CD14-positive monocyte (primary cell): ENCODE measurements around the gene ENOPH1. TPM values are rescaled to one million over a fixed set of nuclear protein-coding genes. Genes with fewer than 3 reads are reported as not detected.

Experiments used
- DNase-seq, 3 donors: peaks; one replicate each; pipeline ENCODE4 v3.0.0-alpha.2; 2011 to 2022
- H2AFZ ChIP-seq: 2 replicates; pipeline ENCODE4 v1.6.0; 2012; ENCODE audit warnings: mild to moderate bottlenecking, low read depth, low read length, inconsistent platforms; ENCODE audit not compliant: insufficient read depth, poor library complexity, severe bottlenecking
- H3K27ac ChIP-seq, 2 donors: 1 replicate in 1 of 2; 2 replicates in 1 of 2; pipeline ENCODE4 v1.5.1; 2012 to 2013; ENCODE audit warnings: low read length in 2 of 2, control low read depth in 1 of 2, inconsistent platforms in 1 of 2, low read depth in 1 of 2, mild to moderate bottlenecking in 1 of 2
- H3K27me3 ChIP-seq, 2 donors: one replicate each; pipeline versions ENCODE4 v1.6.0 to v1.6.1; 2011 to 2013; ENCODE audit warnings: low read length in 2 of 2; ENCODE audit not compliant: control insufficient read depth in 2 of 2, insufficient read depth in 2 of 2
- H3K36me3 ChIP-seq, 2 donors: replicated peaks in 1 of 2; 1 replicate in 1 of 2; 2 replicates in 1 of 2; pipeline versions ENCODE4 v1.5.1 to v1.6.1; 2012 to 2013; ENCODE audit warnings: low read length in 2 of 2, control low read depth in 1 of 2, inconsistent platforms in 1 of 2, mild to moderate bottlenecking in 1 of 2; ENCODE audit not compliant: insufficient read depth in 2 of 2, control insufficient read depth in 1 of 2
- H3K4me1 ChIP-seq, 2 donors: 1 replicate in 1 of 2; 2 replicates in 1 of 2; pipeline versions ENCODE4 v1.5.1 to v1.6.1; 2012 to 2013; ENCODE audit warnings: low read length in 2 of 2, control low read depth in 1 of 2, inconsistent platforms in 1 of 2, mild to moderate bottlenecking in 1 of 2, moderate library complexity in 1 of 2; ENCODE audit not compliant: insufficient read depth in 2 of 2, control insufficient read depth in 1 of 2
- H3K4me2 ChIP-seq: replicated peaks from 2 replicates; pipeline ENCODE3; 2012; ENCODE audit warnings: low read length, moderate library complexity, mild to moderate bottlenecking; ENCODE audit not compliant: poor library complexity, severe bottlenecking; ENCODE audit errors: extremely low read depth
- H3K4me3 ChIP-seq, 3 experiments: fragments of 200-600 bp in 1 of 3; sonication (generic) in 1 of 3; replicated peaks in 1 of 3; 1 replicate in 2 of 3; 2 replicates in 1 of 3; pipeline ENCODE4 v1.5.1; 2011 to 2013; ENCODE audit warnings: low read length in 3 of 3, mild to moderate bottlenecking in 3 of 3, control low read depth in 2 of 3, low read depth in 2 of 3, inconsistent platforms in 1 of 3, moderate library complexity in 1 of 3
- H3K79me2 ChIP-seq: 2 replicates; pipeline ENCODE4 v1.6.0; 2012; ENCODE audit warnings: mild to moderate bottlenecking, control low read depth, inconsistent platforms, low read length, moderate library complexity; ENCODE audit not compliant: insufficient read depth
- H3K9ac ChIP-seq: 2 replicates; pipeline ENCODE4 v1.6.0; 2017; ENCODE audit warnings: low read length, mild to moderate bottlenecking; ENCODE audit not compliant: insufficient read depth, poor library complexity, severe bottlenecking
- H3K9me3 ChIP-seq, 2 donors: replicated peaks in 1 of 2; 1 replicate in 1 of 2; 2 replicates in 1 of 2; pipeline versions ENCODE4 v1.5.1 to v1.6.1; 2012 to 2013; ENCODE audit warnings: low read length in 2 of 2, control low read depth in 1 of 2; ENCODE audit not compliant: control insufficient read depth in 1 of 2, insufficient read depth in 1 of 2
- H4K20me1 ChIP-seq: 2 replicates; pipeline ENCODE4 v1.6.0; 2012; ENCODE audit warnings: mild to moderate bottlenecking, low read length, control low read depth, moderate library complexity; ENCODE audit not compliant: insufficient read depth
- H3K27ac Mint-ChIP-seq, 7 donors: one replicate each; pipeline ENCODE4 v1.8.0; 2020; ENCODE audit warnings: mild to moderate bottlenecking in 7 of 7, mixed read lengths in 7 of 7, moderate library complexity in 6 of 7, inconsistent platforms in 2 of 7
- H3K27me3 Mint-ChIP-seq, 3 donors: one replicate each; pipeline ENCODE4 v1.8.0; 2021 to 2022; ENCODE audit warnings: low read depth in 3 of 3, mild to moderate bottlenecking in 3 of 3, mixed read lengths in 3 of 3, moderate library complexity in 3 of 3, inconsistent platforms in 1 of 3
- H3K36me3 Mint-ChIP-seq, 2 donors: one replicate each; pipeline ENCODE4 v1.8.0; 2020; ENCODE audit warnings: mixed read lengths in 2 of 2, inconsistent platforms in 1 of 2, mild to moderate bottlenecking in 1 of 2
- H3K4me1 Mint-ChIP-seq: one replicate; pipeline ENCODE4 v1.8.0; 2020; ENCODE audit warnings: mild to moderate bottlenecking, mixed read lengths
- H3K4me3 Mint-ChIP-seq, 2 donors: one replicate each; pipeline ENCODE4 v1.8.0; 2020; ENCODE audit warnings: mild to moderate bottlenecking in 2 of 2, mixed read lengths in 2 of 2, moderate library complexity in 1 of 2
- H3K9me3 Mint-ChIP-seq, 7 donors: one replicate each; pipeline ENCODE4 v1.8.0; 2020 to 2022; ENCODE audit warnings: mixed read lengths in 7 of 7, mild to moderate bottlenecking in 6 of 7, moderate library complexity in 6 of 7, inconsistent platforms in 2 of 7
- CTCF ChIP-seq: fragments of 200-600 bp; IDR thresholded peaks from one replicate; pipeline ENCODE4 v1.8.0; 2022; ENCODE audit warnings: antibody characterized with exemption, mild to moderate bottlenecking
- WGBS: methylation state at CpG from one replicate; pipeline ENCODE4 v1.1.5; 2013; ENCODE audit warnings: missing lambda C conversion rate; ENCODE audit not compliant: insufficient coverage; 5-methylcytosine and 5-hydroxymethylcytosine counted together
- intact Hi-C, 2 donors: fragments of 100-400 bp; cut with micrococcal nuclease; formaldehyde crosslinking; loops; one replicate each; pipeline versions ENCODE4 v1.15.0 to v1.15.1; 2023
- polyA plus RNA-seq, 3 donors: library from polyadenylated mRNA; depleted of rRNA in 1 of 3; unstranded in 2 of 3; stranded (reverse) in 1 of 3; fragments of 300-500 nt in 2 of 3; fragments of >200 nt in 1 of 3; fragmentation: Illumina TruSeq in 2 of 3; gene quantifications; 1 replicate in 2 of 3; 2 replicates in 1 of 3; pipeline ENCODE4 v1.2.3, GENCODE V29; 2012 to 2021

ENOPH1 gene
- polyA plus RNA-seq, 3 donors: 6.1 to 23.4 (median 22.0) TPM

GRCh38 chr4:82479562-82479961, 49.2 kb downstream of the ENOPH1 start:
- no peak overlapping the region for H3K4me3 ChIP-seq
- no peak overlapping the region for H3K4me2 ChIP-seq
- no peak for DNase-seq
- H2AFZ ChIP-seq: no peak overlapping the region
- WGBS: 97% methylated on average over 14 of the region's 14 CpGs
- Mint-ChIP-seq H3K27me3 (peaks cover 0 to 15% (median 0%) of the 10 kb centered on the region in 3 donors), H3K27ac (peak overlapping the region in 1 of 7 donors; percentile 49), H3K9me3 (peaks cover 0 to 5% (median 0%) of the 10 kb centered on the region in 7 donors), H3K4me1 (peaks cover 2% of the 10 kb centered on the region), H3K36me3 (peaks cover 0 to 3% of the 10 kb centered on the region in 2 donors), H3K4me3 (no peak overlapping the region)
- no peaks in the 10 kb centered on the region for H3K79me2 ChIP-seq
- intact Hi-C loops: no loop called here
- no peaks in the 10 kb centered on the region for H3K9me3 ChIP-seq
- no peaks in the 10 kb centered on the region for H3K4me1 ChIP-seq
- TF ChIP-seq CTCF: no peak
- H3K27ac ChIP-seq: no peak overlapping the region
- H4K20me1 ChIP-seq: no peaks in the 10 kb centered on the region
- no peaks in the 10 kb centered on the region for H3K27me3 ChIP-seq
- H3K36me3 ChIP-seq: no peaks in the 10 kb centered on the region
- H3K9ac ChIP-seq: no peak overlapping the region

DNA sequence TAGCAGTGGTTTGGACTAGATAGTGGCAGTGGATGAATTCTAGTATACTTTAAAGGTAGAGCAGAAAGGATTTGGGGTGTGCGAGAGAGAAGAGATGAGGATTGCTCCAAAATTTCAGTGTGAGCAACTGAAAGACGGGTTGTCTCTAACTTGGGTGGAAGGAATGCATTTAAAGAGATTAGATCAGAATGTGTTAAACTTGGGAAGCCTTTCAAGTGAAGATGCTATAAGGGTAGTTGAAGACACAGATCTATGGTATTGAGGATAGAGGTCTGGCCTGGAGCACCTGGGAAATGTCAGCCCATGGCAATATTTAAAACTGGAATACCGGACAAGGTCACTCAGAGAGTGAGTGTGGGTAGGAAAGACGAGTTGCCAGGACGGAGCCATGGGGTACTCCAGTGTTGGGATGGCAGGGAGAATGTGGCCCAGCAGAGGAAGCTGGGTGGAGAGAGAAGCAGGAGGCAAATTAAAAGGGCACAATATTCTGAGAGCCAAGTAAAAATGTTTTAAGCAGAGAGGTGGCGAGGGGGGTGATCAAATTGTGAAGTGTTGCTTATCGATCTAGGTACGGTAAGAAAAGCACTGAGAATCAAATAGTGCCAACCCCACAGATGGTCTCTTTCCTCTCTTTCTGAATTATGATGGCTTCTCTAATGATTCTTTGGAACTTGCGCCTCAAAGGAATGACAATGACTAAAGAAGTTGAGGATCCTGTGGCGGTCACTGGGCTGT, 50.5 kb downstream of the ENOPH1 start:
- no peak overlapping the region for H3K27ac ChIP-seq
- Mint-ChIP-seq H3K4me3 (no peak overlapping the region), H3K27me3 (peaks cover 0 to 8% (median 0%) of the 10 kb centered on the region in 3 donors)

More for the DNA sequence above, 50.5 kb downstream of the ENOPH1 start:
- Histone ChIP-seq H3K4me3 (no peak overlapping the region), H3K36me3 (no peaks in the 10 kb centered on the region), H3K9ac (no peak overlapping the region), H3K9me3 (no peaks in the 10 kb centered on the region), H3K4me2 (no peak overlapping the region), H3K79me2 (no peaks in the 10 kb centered on the region), H3K4me1 (no peaks in the 10 kb centered on the region), H4K20me1 (no peaks in the 10 kb centered on the region), H3K27me3 (no peaks in the 10 kb centered on the region), H2AFZ (no peak overlapping the region)
- 98% methylated on average over 8 of the region's 10 CpGs for WGBS
- DNase-seq: no peak
- Mint-ChIP-seq H3K4me1 (no peaks in the 10 kb centered on the region), H3K27ac (no peak overlapping the region), H3K36me3 (peaks cover 0 to 3% of the 10 kb centered on the region in 2 donors), H3K9me3 (peaks cover 0 to 5% (median 0%) of the 10 kb centered on the region in 7 donors)
- no peak for TF ChIP-seq CTCF
- intact Hi-C loops: no loop called here
